DMS114 treated with DMSO at 0.1 percent for 48 hours (cell line): Measurements from ENCODE around the gene ZBED1.
"Not testable (repeated sequence)": the region's sequence is repeated elsewhere in the genome, so short reads cannot be mapped to it uniquely, and the experiment has no call there.

Source experiments
- DNase-seq: peaks from one replicate; lab custom pipeline; 2025; ENCODE audit not compliant: unreplicated experiment; lab: John Stamatoyannopoulos, UW

The ZBED1 gene

DNA sequence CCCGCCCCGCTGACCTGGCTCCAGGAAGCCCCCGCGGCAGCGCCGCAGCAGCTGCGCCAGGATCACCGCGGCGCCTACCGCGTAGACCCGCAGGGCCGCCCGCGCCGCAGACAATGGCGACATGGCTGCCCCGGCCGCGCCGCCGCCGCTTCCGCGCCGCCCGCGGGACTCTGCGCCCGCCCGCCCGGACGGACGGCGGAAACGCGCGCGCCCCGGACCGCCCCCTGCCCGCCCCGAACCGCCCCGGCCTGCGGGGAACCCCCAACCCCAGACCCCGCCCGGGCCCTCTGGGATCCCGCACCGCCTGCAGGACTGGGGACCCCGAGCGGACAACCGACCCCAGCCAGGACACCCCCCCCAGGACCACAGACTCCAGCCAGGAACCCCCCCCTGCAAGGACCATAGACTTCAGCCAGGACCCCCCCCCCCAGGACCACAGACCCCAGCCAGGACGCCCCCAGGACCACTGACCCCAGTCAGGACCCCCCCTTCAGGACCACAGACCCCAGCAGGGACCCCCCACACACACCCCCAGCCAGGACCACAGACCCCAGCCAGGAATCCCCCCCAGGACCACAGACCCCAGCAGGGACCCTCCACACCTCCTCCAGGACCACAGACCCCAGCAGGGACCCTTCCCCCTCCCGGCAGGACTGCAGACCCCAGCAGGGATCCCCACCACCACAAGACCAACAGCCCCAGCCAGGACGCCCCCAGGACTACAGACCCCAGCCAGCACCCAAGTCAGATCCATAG lies at the start of gene ZBED1, which contains the start of gene DHRSX:
Gene ZBED1, minus strand, starts transcription at position 174 of the 756 bp plus-strand sequence. CDS start 10,257 bp downstream, outside the sequence.
Gene DHRSX, minus strand, starts transcription at position 174 of the 756 bp plus-strand sequence. Its CDS starts 51 bp downstream, at position 123.
- no peak for DNase-seq

DNA sequence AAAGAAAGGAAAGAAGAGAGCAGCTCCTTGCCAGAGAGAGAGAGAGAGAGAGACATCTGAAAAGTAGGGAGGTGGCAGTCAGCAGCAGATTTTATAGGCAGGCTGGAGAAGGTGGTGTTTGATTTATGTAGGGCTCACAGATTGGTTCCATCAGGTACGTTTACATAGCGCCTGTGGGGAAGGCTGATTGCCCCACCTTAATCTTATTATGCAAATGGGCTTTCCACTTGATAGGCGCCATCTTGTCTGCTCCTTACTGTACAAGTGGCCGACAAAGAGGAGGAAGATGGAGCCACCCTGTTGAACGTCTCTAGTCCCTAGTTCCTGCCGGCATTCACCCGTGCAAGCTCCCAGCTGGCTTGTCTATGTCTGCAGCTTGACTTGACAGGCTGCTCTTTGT lies 49.1 kb upstream of the ZBED1 start:
- no peak for DNase-seq

DNA sequence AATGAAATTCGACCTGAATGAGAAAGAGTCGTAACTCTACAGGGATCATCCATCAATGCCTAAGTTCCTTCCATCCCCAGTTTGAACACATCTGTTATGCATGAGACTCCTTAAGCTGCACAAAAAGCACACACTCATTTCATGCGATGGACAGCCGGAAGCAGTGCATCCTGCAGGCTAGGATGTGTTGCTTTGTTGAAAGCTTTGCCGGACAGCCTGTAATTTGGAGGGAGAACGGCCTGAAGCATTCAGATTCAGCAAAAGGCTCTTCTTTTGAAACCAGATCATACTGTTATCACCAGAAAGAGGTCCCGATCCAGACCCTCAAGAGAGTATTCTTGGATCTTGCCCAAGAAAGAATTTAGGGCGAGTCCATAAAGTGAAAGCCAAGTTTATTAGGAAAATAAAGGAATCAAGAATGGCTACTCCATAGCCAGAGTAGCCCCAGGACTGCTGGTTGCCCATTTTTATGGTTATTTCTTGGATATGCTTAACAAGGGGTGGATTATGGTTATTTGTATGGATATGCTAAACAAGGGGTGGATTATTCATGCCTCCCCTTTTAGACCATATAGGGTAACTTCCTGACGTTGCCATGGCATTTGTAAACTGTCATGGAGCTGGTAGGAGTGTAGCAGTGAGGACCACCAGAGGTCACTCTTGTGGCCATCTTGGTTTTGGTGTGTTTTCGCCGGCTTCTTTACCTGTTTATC lies 48.1 kb upstream of the ZBED1 start:
- DNase-seq = no peak

DNA sequence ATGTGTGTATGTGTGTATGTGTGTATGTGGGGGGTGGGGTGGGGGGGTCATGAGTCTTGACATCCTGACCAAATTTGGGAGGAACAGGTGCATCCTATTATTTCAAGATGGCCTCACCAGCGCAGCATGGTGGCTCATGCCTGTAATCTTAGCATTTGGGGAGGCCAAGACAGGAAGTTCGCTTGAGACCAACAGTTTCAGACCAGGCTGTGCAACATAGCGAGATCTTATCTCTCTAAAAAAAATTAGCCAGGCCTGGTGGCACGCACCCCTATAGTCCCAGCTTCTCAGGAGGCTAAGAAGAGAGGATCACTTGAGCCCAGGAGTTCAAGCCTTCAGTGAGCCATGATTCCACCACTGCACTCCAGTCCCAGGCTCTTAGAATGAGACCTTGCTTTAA lies 47.0 kb upstream of the ZBED1 start:
- no peak for DNase-seq

DNA sequence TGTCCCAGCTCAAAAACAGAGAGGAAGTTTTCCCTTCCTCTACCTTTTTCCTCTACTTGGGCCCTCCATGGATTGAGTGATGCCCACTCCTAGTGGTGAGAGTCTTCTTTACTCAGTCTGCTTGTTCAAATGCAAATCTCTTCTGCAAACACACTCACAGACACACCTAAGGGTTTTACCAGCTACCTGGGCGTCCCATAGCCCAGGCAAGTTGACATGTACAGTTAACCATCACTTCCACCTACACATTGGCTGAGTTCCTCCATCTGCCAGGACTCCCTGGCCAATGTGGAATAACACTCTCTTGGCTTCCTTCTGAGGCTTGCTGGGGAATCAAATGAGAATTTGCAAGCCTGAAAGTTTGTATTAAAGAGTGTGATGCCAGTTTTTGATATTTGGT lies 45.7 kb upstream of the ZBED1 start:
- DNase-seq = no peak

DNA sequence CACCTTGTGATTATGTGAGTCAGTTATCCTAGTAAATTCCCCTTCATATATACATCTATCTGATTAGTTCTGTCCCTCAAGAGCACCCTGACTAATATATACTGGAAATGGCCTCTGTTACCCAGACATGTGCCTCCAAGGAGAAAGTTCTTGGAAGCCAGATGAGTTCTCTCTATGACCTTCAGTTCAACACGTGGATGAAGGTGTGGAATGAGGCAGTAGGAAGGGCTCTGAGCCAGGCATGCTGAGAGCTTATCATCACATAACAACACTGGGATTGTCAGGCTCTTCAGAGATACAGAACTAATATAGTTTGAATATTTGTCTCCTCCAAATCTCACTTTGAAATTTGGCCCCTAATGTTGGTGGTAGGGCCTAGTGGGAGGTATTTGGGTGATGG lies 44.4 kb upstream of the ZBED1 start:
- no peak for DNase-seq

DNA sequence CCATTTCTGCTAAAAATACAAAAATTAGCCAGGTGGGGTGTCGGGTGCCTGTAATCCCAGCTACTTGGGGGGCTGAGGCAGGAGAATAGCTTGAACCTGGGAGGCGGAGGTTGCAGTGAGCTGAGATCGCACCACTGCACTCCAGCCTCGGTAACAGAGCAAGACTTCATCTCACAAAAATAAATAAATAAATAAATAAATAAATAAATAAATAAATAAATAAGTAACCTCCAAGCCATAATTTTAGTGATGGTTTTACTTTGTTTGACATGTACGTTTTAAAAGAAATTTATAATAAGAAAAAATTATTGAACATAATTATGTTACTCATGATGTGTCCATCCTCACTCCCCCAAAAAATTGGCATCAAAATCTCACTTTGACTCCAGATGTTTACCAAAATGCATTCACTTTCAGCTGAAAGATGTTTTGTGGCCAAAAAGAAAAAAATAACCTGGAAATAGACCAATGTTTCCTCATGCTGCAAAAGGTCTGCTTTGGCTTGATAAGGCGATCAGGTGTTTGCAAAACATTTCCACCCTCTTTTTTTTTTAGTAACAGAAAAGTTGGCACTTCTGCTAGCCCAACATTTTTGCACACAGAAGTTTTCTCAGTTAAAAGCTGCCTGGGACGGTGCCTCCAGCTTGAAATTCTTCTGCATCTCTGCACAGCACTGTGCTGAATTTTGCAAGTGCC lies 42.2 kb upstream of the ZBED1 start:
- no peak for DNase-seq

DNA sequence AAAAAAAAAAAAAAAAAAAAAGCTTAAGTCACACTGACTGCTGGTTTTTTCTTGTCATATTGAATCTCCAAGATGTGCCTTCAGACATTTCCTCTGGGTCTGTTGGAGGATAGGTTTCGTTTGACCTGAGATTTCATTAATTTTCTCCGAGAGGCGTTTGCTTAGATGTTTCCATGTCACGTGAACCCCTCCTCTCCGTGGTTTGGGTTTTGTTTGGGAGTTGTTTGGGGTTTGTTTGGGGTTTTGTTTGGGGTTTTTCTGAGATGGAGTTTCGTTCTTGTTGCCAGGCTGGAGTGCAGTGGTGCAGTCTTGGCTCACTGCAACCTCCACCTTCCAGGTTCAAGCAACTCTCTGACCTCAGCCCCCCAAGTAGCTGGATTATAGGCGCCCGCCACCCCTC lies 40.8 kb upstream of the ZBED1 start:
- no peak for DNase-seq

DNA sequence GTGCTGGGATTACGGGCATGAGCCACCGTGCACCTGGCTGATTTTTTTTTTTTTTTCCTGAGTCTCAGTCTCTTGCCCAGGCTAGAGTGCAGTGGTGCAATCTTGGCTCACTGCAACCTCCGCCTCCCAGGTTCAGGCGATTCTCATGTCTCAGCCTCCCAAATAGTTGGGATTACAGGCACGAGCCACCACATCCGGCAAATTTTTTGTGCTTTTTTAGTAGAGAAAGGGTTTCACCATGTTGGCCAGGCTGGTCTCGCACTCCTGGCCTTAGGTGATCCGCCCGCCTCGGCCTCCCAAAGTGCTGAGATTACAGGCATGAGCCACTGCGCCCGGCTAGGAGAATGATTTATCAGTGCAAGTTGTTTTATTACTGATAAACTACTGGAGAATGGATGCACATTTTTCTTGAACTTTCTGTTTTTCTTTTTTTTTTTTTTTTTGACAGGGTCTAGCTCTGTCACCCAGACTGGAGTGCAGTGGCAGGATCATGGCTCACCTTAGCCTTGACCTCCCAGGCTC lies 39.7 kb upstream of the ZBED1 start:
- no peak for DNase-seq

DNA sequence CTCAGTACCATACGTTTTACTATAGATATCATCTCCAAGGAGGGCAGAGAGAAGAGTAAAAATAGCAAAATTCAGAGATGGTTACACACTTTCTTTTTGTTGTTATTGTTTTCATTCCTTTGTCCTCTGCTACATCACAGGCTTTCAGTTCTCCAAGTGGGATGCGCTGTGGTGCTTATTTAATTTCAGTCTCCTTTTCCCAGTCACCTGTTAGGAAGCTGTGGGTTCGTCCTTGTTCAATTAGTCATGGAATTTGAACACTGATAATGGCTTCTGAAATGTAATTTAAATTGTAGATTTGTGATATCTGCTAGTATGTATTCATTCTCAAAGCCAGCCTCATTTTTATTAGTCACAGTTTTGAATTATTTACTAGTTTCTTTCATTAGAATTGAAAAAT lies 38.8 kb upstream of the ZBED1 start:
- no peak for DNase-seq

DNA sequence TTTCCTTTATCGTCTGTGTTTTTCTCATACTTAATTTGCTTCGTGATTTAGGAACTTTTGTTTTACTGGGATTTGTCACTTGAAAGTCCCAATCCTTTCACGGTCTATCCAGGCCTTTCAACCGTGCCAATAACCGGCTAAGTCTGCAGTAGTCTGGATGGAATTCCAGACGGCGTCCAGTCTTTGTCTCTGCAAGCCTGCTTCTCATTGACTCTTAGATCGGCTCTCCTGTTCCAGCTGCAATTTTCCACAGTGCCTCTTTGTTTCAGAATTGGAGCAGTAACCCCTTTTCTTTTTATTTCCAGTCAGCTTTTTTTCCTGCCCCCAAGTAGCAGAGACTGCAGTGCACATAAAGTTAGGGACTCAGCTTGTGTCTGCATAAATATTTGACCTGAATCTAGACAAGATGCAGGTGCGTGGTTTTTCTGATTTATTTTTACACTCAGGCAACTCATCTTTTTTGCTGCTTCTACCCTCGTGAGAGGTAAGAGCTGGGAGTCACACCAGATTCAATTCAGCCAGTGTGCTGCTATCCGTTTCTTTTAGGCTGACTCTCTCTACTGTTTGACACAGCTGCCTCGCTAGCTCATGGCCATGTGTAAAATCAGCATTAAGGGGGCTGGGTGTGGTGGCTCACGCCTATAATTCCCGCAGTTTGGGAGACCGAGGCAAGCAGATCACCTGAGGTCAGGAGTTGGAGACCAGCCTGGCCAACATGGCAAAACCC lies 37.4 kb upstream of the ZBED1 start:
- DNase-seq = no peak

DNA sequence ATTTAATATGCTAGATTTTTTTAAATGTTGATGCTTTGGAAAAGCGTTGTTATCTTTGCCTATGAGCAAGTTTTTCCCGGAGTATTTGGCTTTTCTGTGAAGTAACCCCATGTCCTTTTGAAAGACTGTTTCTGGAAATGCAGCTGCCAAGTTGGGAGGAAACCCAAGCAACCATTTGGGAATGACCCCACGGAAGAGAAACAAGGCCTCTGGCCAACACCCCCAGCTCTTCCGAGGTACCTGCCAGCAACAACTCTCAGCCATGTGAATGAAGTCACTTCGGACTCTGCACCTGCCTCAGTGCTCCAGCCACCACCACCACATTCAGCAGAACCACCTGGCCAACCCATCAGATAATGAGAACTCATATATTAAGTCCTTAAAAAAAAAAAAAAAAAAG lies 36.2 kb upstream of the ZBED1 start:
- DNase-seq = no peak

DNA sequence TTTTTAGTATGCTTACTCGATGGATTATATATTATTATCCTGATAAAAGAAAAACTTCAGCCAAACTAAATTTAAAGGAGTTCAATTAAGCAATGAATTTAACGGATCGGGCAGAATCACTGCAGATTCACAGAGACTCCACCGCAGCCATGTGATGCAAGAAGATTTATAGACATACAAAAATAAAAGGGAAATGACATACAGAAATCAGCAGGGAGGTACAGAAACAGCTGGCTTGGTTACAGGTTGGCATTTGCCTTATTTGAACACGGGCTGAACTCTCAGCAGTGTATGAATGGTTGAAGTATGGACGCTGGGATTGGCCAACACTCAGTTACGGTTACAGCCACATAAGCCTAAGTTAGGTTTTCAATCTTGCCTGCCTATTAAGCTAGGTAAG lies 35.4 kb upstream of the ZBED1 start:
- DNase-seq = no peak

DNA sequence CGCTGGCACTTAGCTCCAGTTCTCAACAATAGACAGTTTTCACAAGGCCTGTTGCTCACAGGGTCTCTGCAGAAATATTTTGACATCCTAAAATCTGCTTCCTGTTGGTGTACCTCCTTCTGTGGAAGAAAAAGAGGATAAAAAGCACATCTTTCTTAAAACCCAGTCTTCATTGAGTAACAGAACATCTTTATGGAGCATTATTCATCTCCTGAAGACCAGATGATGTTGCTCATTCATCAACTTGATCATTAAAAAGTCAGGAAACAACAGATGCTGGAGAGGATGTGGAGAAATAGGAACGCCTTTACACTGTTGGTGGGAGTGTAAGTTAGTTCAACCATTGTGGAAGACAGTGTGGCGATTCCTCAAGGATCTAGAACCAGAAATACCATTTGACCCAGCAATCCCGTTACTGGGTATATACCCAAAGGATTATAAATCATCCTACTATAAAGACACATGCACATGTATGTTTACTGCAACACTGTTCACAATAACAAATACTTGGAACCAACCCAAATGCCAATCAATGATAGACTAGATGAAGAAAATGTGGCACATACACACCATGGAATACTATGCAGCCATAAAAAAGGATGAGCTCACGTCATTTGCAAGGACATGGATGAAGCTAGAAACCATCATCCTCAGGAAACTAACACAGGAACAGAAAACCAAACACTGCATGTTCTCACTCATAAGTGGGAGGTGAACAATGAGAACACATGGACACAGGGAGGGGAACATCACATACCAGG lies 33.7 kb upstream of the ZBED1 start:
- DNase-seq = not testable (repeated sequence)

DNA sequence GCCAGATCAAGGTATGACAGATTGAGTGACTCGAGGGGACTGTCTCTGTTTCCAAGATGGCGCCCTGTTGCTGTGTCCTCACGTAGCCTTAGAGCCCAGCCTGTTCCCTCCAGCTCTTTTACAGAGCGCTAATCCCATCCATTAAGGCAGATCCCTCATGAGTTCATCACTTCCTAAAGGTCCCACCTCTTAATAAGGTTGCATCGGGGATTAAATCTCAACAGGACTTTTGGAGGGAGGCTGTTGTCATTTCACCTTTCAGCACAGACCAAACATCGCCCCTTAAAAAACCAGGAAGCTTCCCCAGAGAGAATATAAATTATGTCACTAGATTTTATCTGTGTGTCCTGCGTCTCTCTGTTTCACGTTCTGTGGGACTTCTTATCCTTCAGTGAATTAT lies 32.6 kb upstream of the ZBED1 start:
- no peak for DNase-seq

DNA sequence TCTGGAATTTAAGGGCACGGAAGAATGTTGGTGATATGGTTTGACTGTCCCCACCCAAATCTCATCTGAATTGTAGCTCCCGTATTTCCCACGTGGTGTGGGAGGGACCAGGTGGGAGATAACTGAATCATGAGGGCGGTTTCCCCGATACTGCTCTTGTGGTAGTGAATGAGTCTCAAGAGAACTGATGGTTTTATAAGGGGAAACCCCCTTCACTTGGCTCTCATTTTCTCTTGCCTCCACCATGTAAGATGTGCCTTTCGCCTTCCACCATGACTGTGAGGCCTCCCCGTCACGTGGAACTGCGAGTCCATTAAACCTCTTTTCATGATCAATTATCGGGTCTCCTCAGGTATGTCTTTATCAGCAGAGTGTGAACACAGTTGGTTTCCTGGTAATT lies 25.6 kb upstream of the ZBED1 start:
- no peak for DNase-seq

DNA sequence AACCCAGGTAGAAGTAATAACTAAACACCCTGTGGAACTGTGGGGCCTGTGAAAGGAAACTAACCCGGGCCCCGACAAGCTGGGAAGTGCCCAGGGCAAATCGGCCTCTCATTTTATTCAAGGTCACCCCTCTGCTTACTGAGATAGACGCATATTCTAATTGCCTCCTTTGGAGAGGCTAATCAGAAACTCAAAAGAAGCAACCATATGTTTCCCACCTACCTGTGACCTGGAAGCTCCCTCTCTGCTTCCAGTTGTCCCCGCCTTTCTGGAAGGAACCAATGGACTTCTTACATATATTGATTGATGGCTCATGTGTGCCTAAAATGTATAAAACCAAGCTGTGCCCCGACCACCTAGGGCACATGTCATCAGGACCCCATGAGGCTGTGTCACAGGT lies 23.1 kb upstream of the ZBED1 start:
- DNase-seq = no peak

DNA sequence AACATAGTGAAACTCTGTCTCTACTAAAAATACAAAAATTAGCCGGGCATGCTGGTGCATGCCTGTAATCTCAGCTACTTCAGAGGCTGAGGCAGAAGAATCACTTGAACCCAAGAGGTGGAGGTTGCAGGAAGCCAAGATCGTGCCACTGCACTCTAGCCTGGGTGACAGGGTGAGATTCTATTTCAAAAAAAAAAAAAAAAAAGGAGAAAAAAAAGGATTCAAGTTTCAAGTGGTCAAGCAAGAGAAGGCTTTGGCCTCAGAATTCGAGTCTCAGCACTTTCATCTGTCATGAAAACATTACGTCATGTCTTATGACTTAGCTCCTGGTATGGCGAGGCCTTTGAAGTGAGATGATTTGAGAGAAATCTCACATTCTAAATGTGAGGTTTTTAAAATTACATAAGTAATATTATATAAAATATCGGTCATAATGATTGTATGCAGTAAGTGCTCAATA lies 21.2 kb upstream of the ZBED1 start:
- no peak for DNase-seq

DNA sequence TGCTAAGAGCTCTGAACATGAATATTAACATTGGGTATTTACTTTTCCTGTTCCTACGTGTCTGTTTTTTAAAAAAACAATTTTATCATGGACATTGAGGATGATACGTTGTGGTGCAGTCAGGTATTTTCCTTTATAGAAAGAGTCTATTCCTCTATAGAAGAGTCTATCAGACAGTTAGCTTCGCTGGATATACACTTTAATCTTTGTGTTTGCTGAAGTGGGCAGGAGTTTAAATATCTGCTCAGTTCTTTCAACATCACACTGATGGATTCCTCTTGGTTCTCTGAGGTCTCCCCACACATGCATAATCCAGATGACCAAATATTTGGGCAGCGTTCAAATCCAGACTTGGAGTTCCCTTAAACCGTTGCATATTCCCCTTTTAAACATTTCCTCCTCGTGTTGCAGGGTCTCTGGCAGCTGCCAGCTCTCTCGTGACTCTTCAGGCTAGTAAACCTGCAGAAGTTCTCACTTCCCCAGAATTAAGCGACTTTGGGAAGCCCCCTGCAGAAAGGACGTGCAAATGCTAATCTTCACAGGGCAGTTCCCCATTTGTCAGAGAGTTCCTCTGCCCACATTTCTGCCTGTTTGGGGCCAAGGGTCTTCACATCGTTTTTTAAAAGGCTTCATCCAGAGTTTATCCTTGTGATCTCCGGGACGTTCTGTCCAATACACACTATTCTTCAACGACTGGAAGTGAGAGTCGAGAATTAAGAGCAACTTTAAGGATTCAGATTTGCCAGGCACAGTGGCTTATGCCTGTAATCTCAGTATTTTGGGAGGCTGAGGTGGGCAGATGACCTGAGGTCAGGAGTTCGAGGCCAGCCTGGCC lies 20.5 kb upstream of the ZBED1 start:
- no peak for DNase-seq
